ENCODE results near the gene INA.
"Not testable (repeated sequence)": the region's sequence is repeated elsewhere in the genome, so short reads cannot be mapped to it uniquely, and the experiment has no call there.

INA gene

DNA sequence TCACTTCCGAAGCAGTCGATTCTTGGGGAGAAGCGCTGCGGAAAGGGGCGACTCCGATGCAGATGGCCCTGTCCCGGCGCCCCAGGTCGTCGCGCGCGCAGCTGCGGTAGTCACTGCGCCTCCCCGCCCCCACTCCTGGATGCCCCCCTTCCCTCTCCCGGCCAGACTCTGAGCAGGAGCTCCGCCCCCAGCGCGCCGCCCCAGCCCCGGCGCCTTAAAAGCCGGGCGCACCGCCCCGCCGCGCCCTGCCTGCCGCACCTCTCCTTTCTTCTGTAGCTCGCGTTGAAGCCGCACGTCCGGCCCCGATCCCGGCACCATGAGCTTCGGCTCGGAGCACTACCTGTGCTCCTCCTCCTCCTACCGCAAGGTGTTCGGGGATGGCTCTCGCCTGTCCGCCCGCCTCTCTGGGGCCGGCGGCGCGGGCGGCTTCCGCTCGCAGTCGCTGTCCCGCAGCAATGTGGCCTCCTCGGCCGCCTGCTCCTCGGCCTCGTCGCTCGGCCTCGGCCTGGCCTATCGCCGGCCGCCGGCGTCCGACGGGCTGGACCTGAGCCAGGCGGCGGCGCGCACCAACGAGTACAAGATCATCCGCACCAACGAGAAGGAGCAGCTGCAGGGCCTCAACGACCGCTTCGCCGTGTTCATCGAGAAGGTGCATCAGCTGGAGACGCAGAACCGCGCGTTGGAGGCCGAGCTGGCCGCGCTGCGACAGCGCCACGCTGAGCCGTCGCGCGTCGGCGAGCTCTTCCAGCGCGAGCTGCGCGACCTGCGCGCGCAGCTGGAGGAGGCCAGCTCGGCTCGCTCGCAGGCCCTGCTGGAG lies at the start of gene INA:
Gene INA (plus strand): TSS at position 243 of the 817 bp plus-strand sequence. CDS start 74 bp downstream, at position 317.
- TF ChIP-seq ZNF274 (IDR thresholded peaks at IDR 0.05; ENCODE audit: low read depth, low read length): no peak
- H3K4me3 ChIP-seq (ENCODE audit: low read length): peak within 1 kb of the TSS; percentile 19; the same call in 1 of the 2 replicates

DNA sequence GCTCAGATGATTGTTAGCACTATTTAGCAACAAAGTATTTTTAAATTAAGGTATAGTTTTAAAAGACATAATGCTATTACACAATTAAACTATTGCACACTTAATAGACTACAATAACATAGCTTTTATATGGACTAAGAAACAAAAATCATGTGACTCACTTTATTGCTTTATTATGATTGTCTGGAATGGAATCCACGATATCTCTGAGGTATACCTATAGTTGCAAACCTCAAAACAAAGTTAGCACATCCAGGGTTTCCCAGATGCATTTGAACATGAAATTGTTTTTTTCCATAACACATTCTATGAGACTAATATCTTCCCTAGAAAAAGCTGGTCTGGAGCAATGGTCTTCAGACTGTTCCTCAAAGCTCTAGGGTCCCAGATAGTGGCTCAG lies 49.5 kb upstream of the INA start:
- no peak for TF ChIP-seq ZNF274 (IDR thresholded peaks at IDR 0.05; ENCODE audit: low read depth, low read length)
- no peak overlapping the region for H3K4me3 ChIP-seq (ENCODE audit: low read length)

DNA sequence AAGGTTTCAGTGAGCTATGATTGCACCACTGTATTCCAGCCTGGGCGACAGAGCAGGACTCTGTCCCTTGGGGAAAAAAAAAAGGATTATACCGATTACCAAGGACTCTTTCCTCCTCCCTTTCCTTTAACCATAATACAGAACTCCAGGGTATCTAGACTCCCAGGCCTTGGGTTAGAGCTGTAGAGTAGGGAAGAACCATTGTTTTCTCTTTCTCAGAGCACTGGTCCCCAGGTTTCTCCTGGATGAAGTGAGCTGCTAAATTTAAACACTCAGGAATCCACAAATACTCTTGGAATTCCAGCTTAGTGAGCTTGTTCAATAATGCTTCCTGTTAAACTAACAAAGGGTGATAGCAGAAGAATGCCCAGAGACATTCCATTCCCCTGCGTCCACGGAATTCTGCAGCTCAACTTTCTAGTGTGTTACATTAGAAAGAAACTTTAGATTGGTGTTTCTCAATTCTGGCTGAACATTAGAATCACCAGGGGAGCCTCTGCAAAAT lies 45.8 kb upstream of the INA start:
- TF ChIP-seq ZNF274 (IDR thresholded peaks at IDR 0.05; ENCODE audit: low read depth, low read length): no peak
- H3K4me3 ChIP-seq (ENCODE audit: low read length): no peak overlapping the region

DNA sequence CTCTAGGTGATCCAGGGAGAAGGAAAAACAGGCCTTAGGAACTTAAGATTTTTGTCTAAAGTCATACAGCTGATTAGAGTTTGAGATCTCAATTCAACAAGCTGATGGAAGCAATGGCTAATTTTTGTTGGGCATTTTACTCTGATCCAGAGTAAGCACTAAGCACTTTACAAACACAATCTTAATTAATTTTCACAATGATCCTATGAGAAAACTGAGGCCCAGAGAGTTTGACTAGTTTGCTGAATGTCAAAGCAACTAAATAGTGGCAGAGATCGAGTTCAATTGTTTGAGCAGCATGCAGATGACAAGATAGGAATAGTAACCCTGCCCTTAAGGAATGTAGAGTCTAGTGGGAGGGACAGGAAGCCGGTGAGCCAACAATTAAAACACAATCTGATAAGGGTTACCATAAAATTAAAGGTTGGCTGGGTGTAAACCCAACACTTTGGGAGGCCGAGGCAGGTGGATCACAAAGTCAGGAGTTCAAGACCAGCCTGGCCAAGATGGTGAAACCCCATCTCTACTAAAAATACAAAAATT lies 44.7 kb upstream of the INA start:
- TF ChIP-seq ZNF274 (IDR thresholded peaks at IDR 0.05; ENCODE audit: low read depth, low read length): no peak
- H3K4me3 ChIP-seq (ENCODE audit: low read length): no peak overlapping the region

GRCh38 chr10:103232772-103233488 lies 44.0 kb upstream of the INA start:
- H3K4me3 ChIP-seq (ENCODE audit: low read length): no peak overlapping the region
- TF ChIP-seq ZNF274 (IDR thresholded peaks at IDR 0.05; ENCODE audit: low read depth, low read length): no peak

DNA sequence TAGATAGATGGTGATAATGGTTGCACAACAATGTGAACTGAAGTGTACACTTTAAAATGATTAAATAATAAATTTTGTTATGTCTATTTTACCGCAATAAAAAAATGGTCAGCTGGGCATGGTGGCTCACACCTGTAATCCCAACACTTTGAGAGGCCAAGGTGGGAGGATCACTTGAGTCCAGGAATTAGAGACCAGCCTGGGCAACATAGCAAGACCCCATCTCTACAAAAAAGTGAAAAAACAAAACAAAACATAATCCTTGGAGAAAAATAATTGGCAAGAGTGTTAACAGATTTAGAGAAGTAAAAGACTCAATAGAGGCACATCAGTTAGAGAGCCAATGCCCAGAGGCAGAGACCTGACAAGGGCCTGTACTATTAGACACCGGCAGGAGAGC lies 41.2 kb upstream of the INA start:
- H3K4me3 ChIP-seq (ENCODE audit: low read length): no peak overlapping the region
- TF ChIP-seq ZNF274 (IDR thresholded peaks at IDR 0.05; ENCODE audit: low read depth, low read length): no peak

- TF ChIP-seq ZNF274 (IDR thresholded peaks at IDR 0.05; ENCODE audit: low read depth, low read length): no peak
- H3K4me3 ChIP-seq (ENCODE audit: low read length): no peak overlapping the region
Measured at GRCh38 chr10:103238506-103239252, 38.3 kb upstream of the INA start.

GRCh38 chr10:103241262-103242011 lies 35.5 kb upstream of the INA start:
- no peak for TF ChIP-seq ZNF274 (IDR thresholded peaks at IDR 0.05; ENCODE audit: low read depth, low read length)
- no peak overlapping the region for H3K4me3 ChIP-seq (ENCODE audit: low read length)

DNA sequence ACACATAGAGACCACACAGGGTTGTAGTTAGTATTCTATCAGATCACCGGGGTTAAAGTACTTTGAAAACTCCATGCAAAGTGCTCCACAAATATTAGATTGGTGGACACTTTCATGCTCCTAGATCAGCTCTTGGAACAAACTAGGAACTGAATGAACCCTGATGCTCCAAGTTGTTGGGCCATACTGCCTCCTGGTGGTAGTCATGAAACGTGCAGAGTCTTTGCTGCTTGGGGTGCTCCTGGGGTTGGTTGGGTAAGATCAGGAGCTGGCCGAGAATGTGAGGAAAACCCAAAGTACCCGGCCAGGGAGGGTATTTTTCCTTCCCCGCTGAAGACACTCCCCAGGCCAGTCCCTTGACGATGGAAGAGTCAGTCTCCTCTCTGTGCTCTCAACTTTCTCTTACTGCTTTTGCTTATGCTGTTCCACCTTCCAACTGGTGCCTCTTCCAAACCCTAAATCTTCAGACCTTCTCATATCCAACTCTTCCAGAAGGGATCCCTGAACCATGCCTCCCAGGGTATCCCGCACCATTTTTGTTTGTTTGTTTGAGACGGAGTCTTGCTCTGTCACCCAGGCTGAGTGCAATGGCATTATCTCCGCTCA lies 32.2 kb upstream of the INA start:
- TF ChIP-seq ZNF274 (IDR thresholded peaks at IDR 0.05; ENCODE audit: low read depth, low read length): no peak
- H3K4me3 ChIP-seq (ENCODE audit: low read length): no peak overlapping the region

- not testable (repeated sequence) for H3K4me3 ChIP-seq (ENCODE audit: low read length)
Measured at GRCh38 chr10:103245587-103245986, 31.4 kb upstream of the INA start, which contains the start of gene RPEL1. Gene RPEL1, plus strand, starts transcription at chr10:103245887. Its CDS starts 110 bp downstream, at chr10:103245997.

GRCh38 chr10:103246324-103246723 lies 30.6 kb upstream of the INA start:
- TF ChIP-seq ZNF274 (IDR thresholded peaks at IDR 0.05; ENCODE audit: low read depth, low read length): no peak
- H3K4me3 ChIP-seq (ENCODE audit: low read length): no peak overlapping the region

DNA sequence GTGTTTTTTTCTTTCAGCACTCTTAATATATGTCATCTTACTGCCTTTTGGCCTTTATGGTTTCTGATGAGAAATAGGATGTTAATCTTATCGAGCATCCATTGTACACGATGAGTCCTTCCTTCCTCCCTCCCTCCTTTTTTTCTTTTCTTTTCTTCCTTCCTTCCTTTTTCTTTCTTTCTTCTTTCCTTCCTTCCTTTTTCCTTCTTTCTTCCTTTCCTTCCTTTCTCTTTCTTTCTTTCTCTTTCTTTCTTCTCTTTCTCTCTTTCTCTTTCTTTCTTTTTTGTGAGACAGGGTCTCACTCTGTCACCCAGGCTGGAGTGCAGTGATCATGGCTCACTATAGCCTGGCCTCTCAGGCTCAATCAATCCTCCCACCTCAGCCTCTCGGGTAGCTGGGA lies 22.8 kb upstream of the INA start:
- TF ChIP-seq ZNF274 (IDR thresholded peaks at IDR 0.05; ENCODE audit: low read depth, low read length): no peak
- no peak overlapping the region for H3K4me3 ChIP-seq (ENCODE audit: low read length)
